ENCODE measurements around the gene DNAJC30. TPM values are rescaled to one million over a fixed set of nuclear protein-coding genes. Genes with fewer than 3 reads are reported as not detected.

DNAJC30 gene
- total RNA-seq, 1 experiment from 2014 or later: 8.5 TPM

GRCh38 chr7:73726083-73726466 is 42.8 kb upstream of the DNAJC30 start:
- RAD21 ChIA-PET (ENCODE audit: low non-redundant PET in 1 of 2, low total read pairs in 2 of 2, uncharacterized antibody in 2 of 2, unreplicated experiment in 2 of 2): interaction anchor here (0.8 to 1.2 kb wide), 8 partner anchors 9 to 120 kb away, joined by 3 to 8 read pairs (median 5); no protein-coding TSS in a partner anchor
- intact Hi-C loops (cut with micrococcal nuclease): loop anchor here (5.0 to 10.0 kb wide), 2 partner anchors 61 to 204 kb away; partner anchors contain the start of genes BAZ1B and VPS37D
- H3K9ac ChIP-seq (ENCODE audit: low read length): no peak overlapping the region
- H3K4me2 ChIP-seq (ENCODE audit: low read length): peak overlapping the region; percentile 40; the same call in 1 of the 2 replicates
- peaks cover 16 to 29% of the 10 kb centered on the region in 2 experiments for H3K4me1 ChIP-seq (ENCODE audit: control insufficient read depth in 1 of 2, insufficient read depth in 2 of 2, low read length in 2 of 2)
- H3K4me3 ChIP-seq (replicated peaks in 1 of 2; ENCODE audit: low read depth in 1 of 2, low read length in 2 of 2): no peak overlapping the region
- H3K27ac ChIP-seq (ENCODE audit: low read depth, low read length): no peak overlapping the region
- no peaks in the 10 kb centered on the region for H3K36me3 ChIP-seq (ENCODE audit: control insufficient read depth in 1 of 2, insufficient read depth in 2 of 2, low read length in 2 of 2)
- H3K9me3 ChIP-seq (ENCODE audit: control insufficient read depth in 1 of 2, insufficient read depth in 1 of 2, low read depth in 1 of 2, low read length in 2 of 2): no peaks in the 10 kb centered on the region
- ATAC-seq (peak; percentile 61), DNase-seq (ENCODE audit: low read depth, low spot score) (no peak)
- TF ChIP-seq YY1 (IDR thresholded peaks at IDR 0.05; ENCODE audit: extremely low read depth, insufficient replicate concordance, low read depth, low read length) (no peak), CEBPB (IDR thresholded peaks at IDR 0.05; ENCODE audit: low read depth) (no peak), SP1 (IDR thresholded peaks at IDR 0.05; ENCODE audit: low read depth) (no peak)
- H4K20me1 ChIP-seq (ENCODE audit: insufficient read depth): no peaks in the 10 kb centered on the region
- peak overlapping the region; percentile 57 for H2AFZ ChIP-seq (ENCODE audit: low read depth, low read length, poor library complexity, severe bottlenecking)
- BruUV-seq (replicated peaks): no TSS peak
- H3K79me2 ChIP-seq (ENCODE audit: insufficient read depth, low read length): no peaks in the 10 kb centered on the region
- H3K27me3 ChIP-seq (ENCODE audit: insufficient read depth, low read length): no peaks in the 10 kb centered on the region
- POLR2A ChIA-PET: interaction anchor here (0.7 kb wide), 1 partner anchor 19 kb away, joined by 3 read pairs; no protein-coding TSS in a partner anchor
- no peaks in the 10 kb centered on the region for H3K9me2 ChIP-seq (ENCODE audit: insufficient read depth)
- CTCF ChIA-PET: interaction anchor here (0.8 to 3.9 kb wide), 10 partner anchors 9 to 148 kb away, joined by 3 to 28 read pairs (median 4); partner anchors contain the start of gene TBL2

GRCh38 chr7:73723813-73724212 is 40.6 kb upstream of the DNAJC30 start:
- RAD21 ChIA-PET (ENCODE audit: low non-redundant PET in 1 of 2, low total read pairs in 2 of 2, uncharacterized antibody in 2 of 2, unreplicated experiment in 2 of 2): interaction anchor here in 1 of 2 experiments (0.7 kb wide), 1 partner anchor 203 kb away, joined by 4 read pairs; no protein-coding TSS in a partner anchor

More at GRCh38 chr7:73723813-73724212, 40.6 kb upstream of the DNAJC30 start:
- H3K9me2 ChIP-seq (ENCODE audit: insufficient read depth): no peaks in the 10 kb centered on the region
- no TSS peak for BruUV-seq (replicated peaks)
- H3K9me3 ChIP-seq (ENCODE audit: control insufficient read depth in 1 of 2, insufficient read depth in 1 of 2, low read depth in 1 of 2, low read length in 2 of 2): no peaks in the 10 kb centered on the region
- no peak overlapping the region for H2AFZ ChIP-seq (ENCODE audit: low read depth, low read length, poor library complexity, severe bottlenecking)
- H3K4me1 ChIP-seq (ENCODE audit: control insufficient read depth in 1 of 2, insufficient read depth in 2 of 2, low read length in 2 of 2): peaks cover 25 to 38% of the 10 kb centered on the region in 2 experiments
- no peak overlapping the region for H3K9ac ChIP-seq (ENCODE audit: low read length)
- DNase-seq (ENCODE audit: low read depth, low spot score): no peak
- POLR2A ChIA-PET: interaction anchor here (0.7 kb wide), 1 partner anchor 405 kb away, joined by 3 read pairs; no protein-coding TSS in a partner anchor
- peaks cover 6% of the 10 kb centered on the region for H3K79me2 ChIP-seq (ENCODE audit: insufficient read depth, low read length)
- TF ChIP-seq FOSL1 (IDR thresholded peaks at IDR 0.05; ENCODE audit: low read depth) (no peak), POLR2AphosphoS5 (IDR thresholded peaks at IDR 0.05; ENCODE audit: low read depth, low read length) (no peak), CBX3 (IDR thresholded peaks at IDR 0.05; ENCODE audit: low read depth) (no peak), ZBTB33 (IDR thresholded peaks at IDR 0.05; ENCODE audit: extremely low read depth, insufficient replicate concordance, low read length) (no peak), ZNF274 (IDR thresholded peaks at IDR 0.05; ENCODE audit: low read depth, low read length) (no peak), ATF3 (IDR thresholded peaks at IDR 0.05) (no peak), TCF7L2 (IDR thresholded peaks at IDR 0.05; ENCODE audit: borderline replicate concordance, extremely low read depth, insufficient read depth, insufficient read length) (no peak)
- H4K20me1 ChIP-seq (ENCODE audit: insufficient read depth): no peaks in the 10 kb centered on the region
- H3K4me3 ChIP-seq (replicated peaks in 1 of 2; ENCODE audit: low read depth in 1 of 2, low read length in 2 of 2): no peak overlapping the region
- CTCF ChIA-PET: interaction anchor here (0.7 to 3.9 kb wide), 2 partner anchors 101 to 117 kb away, joined by 3 to 28 read pairs; no protein-coding TSS in a partner anchor
- H3K4me2 ChIP-seq (ENCODE audit: low read length): no peak overlapping the region
- no peaks in the 10 kb centered on the region for H3K36me3 ChIP-seq (ENCODE audit: control insufficient read depth in 1 of 2, insufficient read depth in 2 of 2, low read length in 2 of 2)
- ATAC-seq: no peak
- intact Hi-C loops (cut with micrococcal nuclease): loop anchor here (10.0 kb wide), 1 partner anchor 59 kb away; the partner anchor contains the start of gene VPS37D
- H3K27ac ChIP-seq (ENCODE audit: low read depth, low read length): no peak overlapping the region
- no peaks in the 10 kb centered on the region for H3K27me3 ChIP-seq (ENCODE audit: insufficient read depth, low read length)

Measured in HCT116 (cell line).